Kidney (tissue), 14 donors: ENCODE measurements around the gene LMF2. TPM values are rescaled to one million over a fixed set of nuclear protein-coding genes. Genes with fewer than 3 reads are reported as not detected.
A peak's percentile ranks its signal among the peaks of the same experiment; 100 is the strongest.

ENCODE experiments used
- DNase-seq, 5 donors: peaks; one replicate each; pipeline ENCODE4 v3.0.0-alpha.2; 2013 to 2020
- FAIRE-seq: peaks from 2 replicates; lab custom pipeline; 2012; peaks lifted over from hg19 to GRCh38; lab: Jason Lieb, UNC
- H3K27ac ChIP-seq, 2 donors: one replicate each; pipeline ENCODE4 v1.7.0; 2013; ENCODE audit warnings: low read depth in 2 of 2, low read length in 2 of 2, inconsistent platforms in 1 of 2
- H3K27me3 ChIP-seq: one replicate; pipeline ENCODE4 v1.7.1; 2013; ENCODE audit warnings: low read length, inconsistent platforms; ENCODE audit not compliant: control insufficient read depth, insufficient read depth
- H3K36me3 ChIP-seq, 3 donors: one replicate each; pipeline versions ENCODE4 v1.7.0 to v1.7.1; 2013; ENCODE audit warnings: low read length in 3 of 3, control low read depth in 1 of 3, inconsistent platforms in 1 of 3; ENCODE audit not compliant: insufficient read depth in 3 of 3, control insufficient read depth in 2 of 3
- H3K4me1 ChIP-seq, 3 donors: one replicate each; pipeline versions ENCODE4 v1.7.0 to v1.7.1; 2013; ENCODE audit warnings: low read length in 3 of 3, inconsistent platforms in 1 of 3, low read depth in 1 of 3; ENCODE audit not compliant: control insufficient read depth in 2 of 3, insufficient read depth in 2 of 3
- H3K4me3 ChIP-seq, 3 donors: one replicate each; pipeline versions ENCODE4 v1.7.0 to v1.8.1; 2013; ENCODE audit warnings: low read length in 3 of 3, control low read depth in 1 of 3, inconsistent platforms in 1 of 3
- H3K9ac ChIP-seq, 3 donors: one replicate each; pipeline versions ENCODE4 v1.7.0 to v1.7.1; 2013; ENCODE audit warnings: low read length in 3 of 3, control low read depth in 1 of 3, inconsistent platforms in 1 of 3
- H3K9me3 ChIP-seq, 3 donors: one replicate each; pipeline versions ENCODE4 v1.7.0 to v1.7.1; 2013; ENCODE audit warnings: low read length in 3 of 3, control low read depth in 1 of 3, inconsistent platforms in 1 of 3; ENCODE audit not compliant: control insufficient read depth in 2 of 3, insufficient read depth in 1 of 3
- intact Hi-C: fragments of 100-400 bp; cut with DNase I; formaldehyde crosslinking; loops from one replicate; pipeline ENCODE4 v1.11.1; 2022
- polyA plus RNA-seq: library from polyadenylated mRNA; stranded (reverse); fragments of 350-450 nt; fragmentation: Illumina TruSeq; extraction: RNeasy Lipid Tissue Mini Kit (QIAGEN cat#74804); gene quantifications from one replicate; pipeline ENCODE4 v1.2.3, GENCODE V29; 2014; ENCODE audit warnings: low read depth, low replicate concordance; ENCODE audit not compliant: insufficient read depth
- total RNA-seq: library from RNA; stranded (reverse); fragmentation: NEBNext Ultra II Directional; extraction: Animal tissue kit (Norgen Biotek cat#: 25700); gene quantifications from one replicate; pipeline ENCODE4 v1.2.1, GENCODE V29; 2021
- TF ChIP-seq, protein P1 (sequence below): IDR thresholded peaks from 3 replicates; pipeline ENCODE4 v1.5.1; 2012; ENCODE audit warnings: mild to moderate bottlenecking, moderate library complexity, borderline replicate concordance; ENCODE audit not compliant: insufficient read depth; ENCODE audit errors: extremely low read depth
- donor health status: control.
- donor health status: control.
- donor health status: control.
- donor health status: control.
- donor health status: control.
- donor health status: DM: yes; HTN: yes; CAD: no.
- donor health status: Normal renal cell carcinoma (clear cell type).

The LMF2 gene
- total and polyA plus RNA-seq, 2 donors from 2014 or later = 41.7 to 77.9 TPM

DNA sequence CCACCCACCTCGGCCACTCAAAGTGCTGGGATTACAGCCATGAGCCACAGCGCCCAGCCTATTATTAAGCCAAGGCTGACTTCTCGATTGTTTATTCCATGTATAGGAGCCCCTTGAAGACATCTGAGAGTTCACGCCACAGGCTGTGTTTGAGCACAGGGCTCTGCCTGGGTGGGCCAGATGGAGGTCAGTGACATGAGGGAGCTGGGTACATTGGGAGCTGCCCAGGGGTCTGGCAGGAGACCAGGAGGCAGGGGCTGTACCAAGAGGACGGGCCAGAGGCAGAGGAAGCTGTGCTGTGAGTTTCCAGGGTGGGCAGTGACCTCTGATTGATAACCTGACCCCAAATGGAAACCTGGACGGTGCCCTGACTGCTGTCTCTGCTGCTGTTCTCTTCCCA lies 5.4 kb downstream of the LMF2 start:
- Histone ChIP-seq H3K4me1 (peaks cover 0 to 6% (median 5%) of the 10 kb centered on the region in 3 donors), H3K9ac (no peak overlapping the region), H3K9me3 (no peaks in the 10 kb centered on the region), H3K36me3 (peaks cover 0 to 6% (median 0%) of the 10 kb centered on the region in 3 donors), H3K27me3 (no peaks in the 10 kb centered on the region), H3K4me3 (no peak overlapping the region), H3K27ac (no peak overlapping the region)
- intact Hi-C loops = no loop called here
- TF ChIP-seq, protein P1, sequence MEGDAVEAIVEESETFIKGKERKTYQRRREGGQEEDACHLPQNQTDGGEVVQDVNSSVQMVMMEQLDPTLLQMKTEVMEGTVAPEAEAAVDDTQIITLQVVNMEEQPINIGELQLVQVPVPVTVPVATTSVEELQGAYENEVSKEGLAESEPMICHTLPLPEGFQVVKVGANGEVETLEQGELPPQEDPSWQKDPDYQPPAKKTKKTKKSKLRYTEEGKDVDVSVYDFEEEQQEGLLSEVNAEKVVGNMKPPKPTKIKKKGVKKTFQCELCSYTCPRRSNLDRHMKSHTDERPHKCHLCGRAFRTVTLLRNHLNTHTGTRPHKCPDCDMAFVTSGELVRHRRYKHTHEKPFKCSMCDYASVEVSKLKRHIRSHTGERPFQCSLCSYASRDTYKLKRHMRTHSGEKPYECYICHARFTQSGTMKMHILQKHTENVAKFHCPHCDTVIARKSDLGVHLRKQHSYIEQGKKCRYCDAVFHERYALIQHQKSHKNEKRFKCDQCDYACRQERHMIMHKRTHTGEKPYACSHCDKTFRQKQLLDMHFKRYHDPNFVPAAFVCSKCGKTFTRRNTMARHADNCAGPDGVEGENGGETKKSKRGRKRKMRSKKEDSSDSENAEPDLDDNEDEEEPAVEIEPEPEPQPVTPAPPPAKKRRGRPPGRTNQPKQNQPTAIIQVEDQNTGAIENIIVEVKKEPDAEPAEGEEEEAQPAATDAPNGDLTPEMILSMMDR = no peak
- FAIRE-seq = no peak
- DNase-seq = no peak

DNA sequence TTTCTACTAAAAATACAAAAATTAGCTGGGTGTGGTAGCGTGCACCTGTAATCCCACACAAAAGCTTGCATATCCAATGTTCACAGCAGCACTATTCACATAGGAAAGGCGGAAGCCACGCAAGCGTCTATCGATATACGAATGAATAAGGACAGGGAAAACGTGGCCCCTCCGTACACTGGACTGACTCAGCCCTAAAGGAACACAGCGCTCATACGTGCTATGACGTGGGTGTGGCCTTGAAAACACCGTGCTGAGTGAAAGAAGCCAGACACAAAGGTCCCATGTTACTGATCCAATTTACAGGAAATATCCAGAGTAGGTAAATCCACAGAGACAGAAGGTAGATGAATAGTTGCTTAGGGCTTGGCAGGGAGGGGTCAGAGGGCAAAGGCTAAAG lies 7.0 kb downstream of the LMF2 start:
- DNase-seq = no peak
- FAIRE-seq = no peak
- Histone ChIP-seq H3K27ac (no peak overlapping the region), H3K4me3 (no peak overlapping the region), H3K36me3 (peaks cover 0 to 3% (median 0%) of the 10 kb centered on the region in 3 donors), H3K9ac (no peak overlapping the region), H3K4me1 (no peaks in the 10 kb centered on the region), H3K27me3 (no peaks in the 10 kb centered on the region), H3K9me3 (no peaks in the 10 kb centered on the region)
- intact Hi-C loops = no loop called here
- TF ChIP-seq, protein P1 = no peak

DNA sequence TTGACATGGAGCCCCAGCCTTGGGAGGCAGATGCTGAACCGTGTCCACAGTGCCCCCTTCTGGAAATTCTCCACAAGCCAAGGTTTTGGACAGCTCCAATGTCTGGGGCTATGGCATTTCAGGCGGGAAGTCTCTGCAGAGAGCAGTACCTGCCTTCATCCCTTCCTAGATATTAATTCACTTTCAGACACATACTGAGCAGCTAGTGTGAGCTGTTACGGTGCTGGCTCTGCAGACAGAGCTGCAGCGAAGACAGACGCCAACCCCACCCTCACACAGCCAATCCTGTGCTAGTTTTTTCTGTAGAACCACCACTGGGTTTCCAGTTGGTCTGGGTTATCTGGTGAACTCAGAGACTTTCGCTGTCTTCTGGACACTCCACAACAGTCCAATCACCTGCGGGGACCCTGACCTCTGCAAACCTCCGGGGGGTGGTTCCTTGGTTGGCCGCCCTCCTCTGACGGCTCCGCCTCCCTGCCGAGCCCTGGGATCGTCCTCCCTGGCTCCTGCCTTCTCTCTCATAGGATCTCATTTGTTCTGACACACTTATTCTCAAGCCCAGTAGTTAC lies 9.1 kb downstream of the LMF2 start:
- H3K27ac ChIP-seq = no peak overlapping the region
- intact Hi-C loops = no loop called here
- H3K4me3 ChIP-seq = no peak overlapping the region
- H3K27me3 ChIP-seq = no peaks in the 10 kb centered on the region
- H3K36me3 ChIP-seq = no peaks in the 10 kb centered on the region
- H3K9me3 ChIP-seq = no peaks in the 10 kb centered on the region
- TF ChIP-seq, protein P1 = peak; percentile 75
- peak; percentile 75 to 88 (median 77) for DNase-seq
- H3K9ac ChIP-seq = no peak overlapping the region
- H3K4me1 ChIP-seq = no peaks in the 10 kb centered on the region
- FAIRE-seq = no peak

DNA sequence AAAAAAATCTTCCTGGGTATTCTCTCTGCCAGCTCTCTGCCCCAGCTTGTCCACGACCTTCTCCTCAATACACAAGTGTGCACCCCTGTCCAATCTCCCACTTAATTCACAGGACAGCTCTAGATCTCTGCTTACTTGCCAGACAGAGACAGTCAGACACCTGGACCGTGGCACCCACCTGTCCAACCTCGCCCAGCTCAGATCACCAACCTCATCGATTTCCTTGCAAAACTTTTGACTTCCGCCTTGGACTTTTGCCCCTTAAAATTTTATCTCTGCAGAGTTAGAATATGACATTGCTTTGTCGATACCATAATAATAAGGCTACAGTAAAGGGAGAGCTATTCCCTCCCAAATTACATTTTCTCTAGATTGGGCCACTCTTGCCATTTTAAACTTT lies 10.4 kb downstream of the LMF2 start:
- Histone ChIP-seq H3K9me3 (no peaks in the 10 kb centered on the region), H3K9ac (no peak overlapping the region), H3K27ac (no peak overlapping the region), H3K4me3 (no peak overlapping the region), H3K27me3 (no peaks in the 10 kb centered on the region), H3K36me3 (no peaks in the 10 kb centered on the region), H3K4me1 (no peaks in the 10 kb centered on the region)
- FAIRE-seq (no peak), DNase-seq (no peak)
- TF ChIP-seq, protein P1 = no peak
- intact Hi-C loops = no loop called here
